Measurements from ENCODE around the gene NOX3.
"Not testable (repeated sequence)": the region's sequence is repeated elsewhere in the genome, so short reads cannot be mapped to it uniquely, and the experiment has no call there.

Gene NOX3

GRCh38 chr6:155452576-155452975, 3.1 kb downstream of the NOX3 start:
- Histone ChIP-seq H2AFZ (ENCODE audit: low read depth, low read length) (no peak overlapping the region), H4K20me1 (ENCODE audit: insufficient read depth, low read length) (no peaks in the 10 kb centered on the region), H3K9ac (ENCODE audit: low read depth, low read length) (no peak overlapping the region), H3K79me2 (ENCODE audit: insufficient read depth, low read length) (no peaks in the 10 kb centered on the region), H3K4me1 (ENCODE audit: insufficient read depth, low read length) (no peaks in the 10 kb centered on the region), H3K4me2 (ENCODE audit: insufficient read depth, low read length) (no peak overlapping the region), H3K4me3 (ENCODE audit: low read depth in 1 of 2, low read length in 2 of 2) (no peak overlapping the region), H3K27ac (ENCODE audit: low read length) (no peak overlapping the region), H3K36me3 (ENCODE audit: insufficient read depth, low read length) (no peaks in the 10 kb centered on the region), H3K9me3 (ENCODE audit: insufficient read depth, low read length, severe bottlenecking) (no peaks in the 10 kb centered on the region), H3K27me3 (ENCODE audit: insufficient read depth, low read length, poor library complexity) (no peaks in the 10 kb centered on the region)
- ATAC-seq (ENCODE audit: insufficient read depth, low read depth) (no peak), DNase-seq (no peak)
- TF ChIP-seq EZH2 (IDR thresholded peaks at IDR 0.05; ENCODE audit: borderline replicate concordance, low read depth, low read length, severe bottlenecking): no peak
- TF ChIP-seq, protein P1, sequence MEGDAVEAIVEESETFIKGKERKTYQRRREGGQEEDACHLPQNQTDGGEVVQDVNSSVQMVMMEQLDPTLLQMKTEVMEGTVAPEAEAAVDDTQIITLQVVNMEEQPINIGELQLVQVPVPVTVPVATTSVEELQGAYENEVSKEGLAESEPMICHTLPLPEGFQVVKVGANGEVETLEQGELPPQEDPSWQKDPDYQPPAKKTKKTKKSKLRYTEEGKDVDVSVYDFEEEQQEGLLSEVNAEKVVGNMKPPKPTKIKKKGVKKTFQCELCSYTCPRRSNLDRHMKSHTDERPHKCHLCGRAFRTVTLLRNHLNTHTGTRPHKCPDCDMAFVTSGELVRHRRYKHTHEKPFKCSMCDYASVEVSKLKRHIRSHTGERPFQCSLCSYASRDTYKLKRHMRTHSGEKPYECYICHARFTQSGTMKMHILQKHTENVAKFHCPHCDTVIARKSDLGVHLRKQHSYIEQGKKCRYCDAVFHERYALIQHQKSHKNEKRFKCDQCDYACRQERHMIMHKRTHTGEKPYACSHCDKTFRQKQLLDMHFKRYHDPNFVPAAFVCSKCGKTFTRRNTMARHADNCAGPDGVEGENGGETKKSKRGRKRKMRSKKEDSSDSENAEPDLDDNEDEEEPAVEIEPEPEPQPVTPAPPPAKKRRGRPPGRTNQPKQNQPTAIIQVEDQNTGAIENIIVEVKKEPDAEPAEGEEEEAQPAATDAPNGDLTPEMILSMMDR (IDR thresholded peaks at IDR 0.05; ENCODE audit: borderline replicate concordance, extremely low read depth, low read length, poor library complexity, severe bottlenecking): no peak

GRCh38 chr6:155451530-155451929, 4.1 kb downstream of the NOX3 start:
- H3K27ac ChIP-seq (ENCODE audit: low read length); H3K27me3 ChIP-seq (ENCODE audit: insufficient read depth, low read length, poor library complexity); H3K79me2 ChIP-seq (ENCODE audit: insufficient read depth, low read length); H4K20me1 ChIP-seq (ENCODE audit: insufficient read depth, low read length); H3K9me3 ChIP-seq (ENCODE audit: insufficient read depth, low read length, severe bottlenecking); H3K4me3 ChIP-seq (ENCODE audit: low read depth in 1 of 2, low read length in 2 of 2); H3K4me2 ChIP-seq (ENCODE audit: insufficient read depth, low read length); H3K36me3 ChIP-seq (ENCODE audit: insufficient read depth, low read length); DNase-seq; ATAC-seq (ENCODE audit: insufficient read depth, low read depth); H2AFZ ChIP-seq (ENCODE audit: low read depth, low read length); H3K4me1 ChIP-seq (ENCODE audit: insufficient read depth, low read length); H3K9ac ChIP-seq (ENCODE audit: low read depth, low read length): not testable (repeated sequence)

GRCh38 chr6:155450240-155450581, 5.4 kb downstream of the NOX3 start:
- no peaks in the 10 kb centered on the region for H4K20me1 ChIP-seq (ENCODE audit: insufficient read depth, low read length)
- no peak overlapping the region for H2AFZ ChIP-seq (ENCODE audit: low read depth, low read length)
- ATAC-seq (ENCODE audit: insufficient read depth, low read depth) (no peak), DNase-seq (no peak)
- no peaks in the 10 kb centered on the region for H3K9me3 ChIP-seq (ENCODE audit: insufficient read depth, low read length, severe bottlenecking)
- no peak overlapping the region for H3K4me2 ChIP-seq (ENCODE audit: insufficient read depth, low read length)
- H3K27me3 ChIP-seq (ENCODE audit: insufficient read depth, low read length, poor library complexity): no peaks in the 10 kb centered on the region
- no peak overlapping the region for H3K9ac ChIP-seq (ENCODE audit: low read depth, low read length)
- H3K79me2 ChIP-seq (ENCODE audit: insufficient read depth, low read length): no peaks in the 10 kb centered on the region
- no peaks in the 10 kb centered on the region for H3K36me3 ChIP-seq (ENCODE audit: insufficient read depth, low read length)
- no peak overlapping the region for H3K27ac ChIP-seq (ENCODE audit: low read length)
- no peak overlapping the region for H3K4me3 ChIP-seq (ENCODE audit: low read depth in 1 of 2, low read length in 2 of 2)
- H3K4me1 ChIP-seq (ENCODE audit: insufficient read depth, low read length): no peaks in the 10 kb centered on the region
- TF ChIP-seq EZH2 (IDR thresholded peaks at IDR 0.05; ENCODE audit: borderline replicate concordance, low read depth, low read length, severe bottlenecking): no peak
- TF ChIP-seq, protein P1 (IDR thresholded peaks at IDR 0.05; ENCODE audit: borderline replicate concordance, extremely low read depth, low read length, poor library complexity, severe bottlenecking): no peak

DNA sequence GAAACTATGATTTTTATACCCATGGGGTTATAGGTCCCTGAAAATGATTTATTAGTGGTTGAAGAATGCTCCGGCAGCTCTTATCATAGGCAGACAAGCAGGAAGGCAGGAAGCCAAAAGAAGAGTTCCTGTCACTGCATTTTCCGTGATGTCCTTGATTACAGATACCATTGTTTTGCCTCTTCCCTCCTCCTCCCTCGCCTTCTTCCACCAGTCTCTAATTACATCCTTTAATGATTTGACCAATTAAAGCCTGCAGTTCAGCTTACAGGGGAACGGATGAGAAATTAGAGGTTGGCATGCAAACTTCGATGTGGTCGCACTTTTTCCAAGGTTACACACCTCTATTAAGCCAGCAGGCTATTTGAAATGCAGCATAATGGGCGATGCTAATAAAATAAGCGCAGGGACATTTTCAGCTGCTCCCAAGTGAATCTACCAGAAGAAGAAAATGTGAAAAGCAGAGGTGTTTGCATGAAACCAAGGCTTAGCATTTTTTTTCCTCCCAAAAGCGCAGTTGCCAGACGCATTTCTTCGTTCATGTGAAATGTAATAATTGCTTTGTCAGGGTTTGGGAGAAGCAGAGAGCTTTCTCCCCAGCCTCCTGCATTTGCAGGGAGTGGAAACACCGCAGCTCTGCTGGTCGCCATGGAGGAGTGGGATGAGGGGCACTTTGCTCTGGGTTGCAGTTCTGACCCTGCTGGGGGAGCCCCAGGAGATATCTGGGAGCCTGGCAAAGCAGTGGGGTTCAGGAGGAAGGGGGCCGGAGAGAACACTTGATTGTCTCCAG, 6.0 kb downstream of the NOX3 start:
- TF ChIP-seq, protein P1 (IDR thresholded peaks at IDR 0.05; ENCODE audit: borderline replicate concordance, extremely low read depth, low read length, poor library complexity, severe bottlenecking): no peak
- TF ChIP-seq EZH2 (IDR thresholded peaks at IDR 0.05; ENCODE audit: borderline replicate concordance, low read depth, low read length, severe bottlenecking): no peak
- Histone ChIP-seq H4K20me1 (ENCODE audit: insufficient read depth, low read length) (no peaks in the 10 kb centered on the region), H3K4me2 (ENCODE audit: insufficient read depth, low read length) (no peak overlapping the region)

More for the DNA sequence above, 6.0 kb downstream of the NOX3 start:
- Histone ChIP-seq H3K27me3 (ENCODE audit: insufficient read depth, low read length, poor library complexity) (no peaks in the 10 kb centered on the region), H3K36me3 (ENCODE audit: insufficient read depth, low read length) (no peaks in the 10 kb centered on the region), H3K27ac (ENCODE audit: low read length) (no peak overlapping the region), H2AFZ (ENCODE audit: low read depth, low read length) (no peak overlapping the region), H3K4me1 (ENCODE audit: insufficient read depth, low read length) (no peaks in the 10 kb centered on the region), H3K9me3 (ENCODE audit: insufficient read depth, low read length, severe bottlenecking) (no peaks in the 10 kb centered on the region), H3K79me2 (ENCODE audit: insufficient read depth, low read length) (no peaks in the 10 kb centered on the region), H3K4me3 (ENCODE audit: low read depth in 1 of 2, low read length in 2 of 2) (no peak overlapping the region), H3K9ac (ENCODE audit: low read depth, low read length) (no peak overlapping the region)
- DNase-seq: no peak
- no peak for ATAC-seq (ENCODE audit: insufficient read depth, low read depth)

Data from DND-41 (cell line).